Peyer's patch (tissue), 4 donors: Measurements from ENCODE around the gene ACAD11. TPM values are rescaled to one million over a fixed set of nuclear protein-coding genes. Genes with fewer than 3 reads are reported as not detected.

Experiments used
- DNase-seq, 3 donors: peaks; one replicate each; pipeline ENCODE4 v3.0.0-alpha.2; 2017 to 2019
- H3K27ac ChIP-seq, 4 donors: fragments of 200-600 bp; sonication (generic); one replicate each; pipeline ENCODE4 v1.5.1; 2016 to 2019
- H3K27me3 ChIP-seq, 2 donors: fragments of 200-600 bp; sonication (generic); one replicate each; pipeline ENCODE4 v1.5.1; 2019
- H3K36me3 ChIP-seq, 3 donors: fragments of 200-600 bp; sonication (generic); one replicate each; pipeline ENCODE4 v1.5.1; 2016 to 2019
- H3K4me1 ChIP-seq, 4 donors: fragments of 200-600 bp; sonication (generic); one replicate each; pipeline ENCODE4 v1.5.1; 2016 to 2019
- H3K4me3 ChIP-seq, 4 donors: fragments of 200-600 bp; sonication (generic); 1 replicate in 3 of 4; 2 replicates in 1 of 4; pipeline ENCODE4 v1.5.1; 2016 to 2019; ENCODE audit warnings: mild to moderate bottlenecking in 1 of 4
- H3K9me3 ChIP-seq, 4 donors: fragments of 200-600 bp; sonication (generic); one replicate each; pipeline ENCODE4 v1.5.1; 2016 to 2019; ENCODE audit warnings: mild to moderate bottlenecking in 1 of 4
- CTCF ChIP-seq, 6 experiments: fragments of 450-650 bp in 4 of 6; fragments of 200-600 bp in 2 of 6; sonication (generic) in 1 of 6; IDR thresholded peaks; one replicate each; pipeline ENCODE4 v1.5.1; 2017 to 2019; ENCODE audit warnings: antibody characterized with exemption in 6 of 6, mild to moderate bottlenecking in 3 of 6, moderate library complexity in 1 of 6
- POLR2A ChIP-seq, 2 donors: fragments of 450-650 bp; IDR thresholded peaks; one replicate each; pipeline ENCODE4 v1.5.1; 2017; ENCODE audit warnings: antibody characterized with exemption in 2 of 2, mild to moderate bottlenecking in 2 of 2, moderate library complexity in 2 of 2
- total RNA-seq, 4 donors: library from RNA; depleted of rRNA; stranded (reverse); fragments of >200 nt; gene quantifications; one replicate each; pipeline ENCODE4 v1.1.0, GENCODE V29; 2016

The ACAD11 gene
- total RNA-seq, 4 donors from 2014 or later: 87.2 to 138 (median 114) TPM

GRCh38 chr3:132569153-132569552, 90.5 kb downstream of the ACAD11 start:
- DNase-seq: no peak
- H3K4me3 ChIP-seq: no peak overlapping the region
- no peaks in the 10 kb centered on the region for H3K9me3 ChIP-seq
- H3K27me3 ChIP-seq: no peaks in the 10 kb centered on the region
- peaks cover 0 to 17% (median 0%) of the 10 kb centered on the region in 3 donors for H3K36me3 ChIP-seq
- no peak overlapping the region for H3K27ac ChIP-seq
- no peak for TF ChIP-seq CTCF (IDR thresholded peaks at IDR 0.05)
- no peak for TF ChIP-seq POLR2A (IDR thresholded peaks at IDR 0.05)
- no peaks in the 10 kb centered on the region for H3K4me1 ChIP-seq

- H3K9me3 ChIP-seq: no peaks in the 10 kb centered on the region
- TF ChIP-seq CTCF (IDR thresholded peaks at IDR 0.05): no peak
- no peak for TF ChIP-seq POLR2A (IDR thresholded peaks at IDR 0.05)
- peaks cover 0 to 12% (median 0%) of the 10 kb centered on the region in 3 donors for H3K36me3 ChIP-seq
- H3K27me3 ChIP-seq: no peaks in the 10 kb centered on the region
- H3K4me3 ChIP-seq: no peak overlapping the region
- no peaks in the 10 kb centered on the region for H3K4me1 ChIP-seq
- no peak for DNase-seq
- H3K27ac ChIP-seq: no peak overlapping the region
Measured at GRCh38 chr3:132568422-132568821, 91.2 kb downstream of the ACAD11 start.

GRCh38 chr3:132564070-132564465, 95.5 kb downstream of the ACAD11 start:
- no peaks in the 10 kb centered on the region for H3K27me3 ChIP-seq
- no peak overlapping the region for H3K27ac ChIP-seq
- no peaks in the 10 kb centered on the region for H3K4me1 ChIP-seq
- no peak overlapping the region for H3K4me3 ChIP-seq
- no peak for DNase-seq
- no peak for TF ChIP-seq CTCF (IDR thresholded peaks at IDR 0.05)
- no peak for TF ChIP-seq POLR2A (IDR thresholded peaks at IDR 0.05)
- no peaks in the 10 kb centered on the region for H3K9me3 ChIP-seq
- H3K36me3 ChIP-seq: peaks cover 0 to 15% (median 0%) of the 10 kb centered on the region in 3 donors

GRCh38 chr3:132563420-132564069, 96.1 kb downstream of the ACAD11 start:
- H3K9me3 ChIP-seq: no peaks in the 10 kb centered on the region
- H3K4me1 ChIP-seq: no peaks in the 10 kb centered on the region
- H3K36me3 ChIP-seq: peaks cover 0 to 17% (median 0%) of the 10 kb centered on the region in 3 donors
- H3K4me3 ChIP-seq: no peak overlapping the region
- H3K27ac ChIP-seq: no peak overlapping the region
- TF ChIP-seq POLR2A (IDR thresholded peaks at IDR 0.05): no peak
- no peak for TF ChIP-seq CTCF (IDR thresholded peaks at IDR 0.05)
- no peak for DNase-seq
- H3K27me3 ChIP-seq: no peaks in the 10 kb centered on the region

GRCh38 chr3:132561003-132561402, 98.6 kb downstream of the ACAD11 start:
- Histone ChIP-seq H3K27me3 (no peaks in the 10 kb centered on the region), H3K36me3 (peaks cover 0 to 19% (median 0%) of the 10 kb centered on the region in 3 donors), H3K4me1 (no peaks in the 10 kb centered on the region), H3K9me3 (no peaks in the 10 kb centered on the region), H3K4me3 (no peak overlapping the region), H3K27ac (no peak overlapping the region)
- no peak for DNase-seq
- TF ChIP-seq POLR2A (IDR thresholded peaks at IDR 0.05) (no peak), CTCF (IDR thresholded peaks at IDR 0.05) (no peak)
